HFFc6 (cell line): Measurements from ENCODE around the gene HS3ST5. TPM values are rescaled to one million over a fixed set of nuclear protein-coding genes. Genes with fewer than 3 reads are reported as not detected.

Experiments
- DNase-seq: peaks from one replicate; pipeline ENCODE4 v3.0.0-alpha.2; 2018
- H3K27ac Mint-ChIP-seq: 2 replicates; pipeline ENCODE4 v1.8.0; 2020; ENCODE audit warnings: mild to moderate bottlenecking, mixed read lengths
- H3K27me3 Mint-ChIP-seq: 2 replicates; pipeline ENCODE4 v1.8.0; 2021; ENCODE audit warnings: mild to moderate bottlenecking, moderate library complexity, mixed read lengths; ENCODE audit not compliant: insufficient read depth
- H3K36me3 Mint-ChIP-seq: 2 replicates; pipeline ENCODE4 v1.8.0; 2021; ENCODE audit warnings: low read depth, mixed read lengths
- H3K4me1 Mint-ChIP-seq: 2 replicates; pipeline ENCODE4 v1.8.0; 2020; ENCODE audit warnings: low read depth, mixed read lengths
- H3K4me3 Mint-ChIP-seq: 2 replicates; pipeline ENCODE4 v1.8.0; 2020; ENCODE audit warnings: mild to moderate bottlenecking, moderate library complexity, mixed read lengths
- H3K9me3 Mint-ChIP-seq: 2 replicates; pipeline ENCODE4 v1.8.0; 2020; ENCODE audit warnings: mild to moderate bottlenecking, mixed read lengths
- total RNA-seq, 6 experiments: library from RNA; stranded (reverse); fragmentation: NEBNext Ultra II Directional; extraction: Animal tissue kit (Norgen Biotek cat#: 25700); gene quantifications; 2 replicates in 1 of 6; 3 replicates in 5 of 6; pipeline ENCODE4 v1.2.3, GENCODE V29; 2021
- TF ChIP-seq, protein P1 (sequence below): fragments of 200-600 bp; sonication (generic); IDR thresholded peaks from 2 replicates; pipeline ENCODE4 v1.5.0; 2021; ENCODE audit warnings: antibody characterized with exemption, mild to moderate bottlenecking

HS3ST5 gene
- total RNA-seq, 6 experiments from 2014 or later: not detected

DNA sequence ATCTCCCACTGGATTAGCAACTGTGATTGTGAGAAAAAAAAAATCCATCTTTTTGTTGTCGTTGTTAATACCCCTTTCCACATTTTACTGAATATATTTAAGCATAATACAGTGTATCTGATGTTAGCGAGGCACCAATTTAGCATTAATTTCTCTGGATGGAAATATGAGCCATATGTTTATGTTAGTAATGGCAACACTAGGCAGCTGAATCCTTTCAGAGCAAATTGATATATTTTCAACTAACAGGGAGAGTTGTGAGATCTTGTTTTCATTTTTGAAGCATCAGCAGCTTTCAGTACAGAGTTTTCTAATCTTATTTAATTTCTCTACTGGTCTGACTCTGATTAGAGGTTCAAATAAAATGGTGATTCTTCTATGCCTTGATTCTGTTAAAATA is 287.1 kb downstream of the HS3ST5 start:
- H3K9me3 Mint-ChIP-seq: no peaks in the 10 kb centered on the region
- H3K27me3 Mint-ChIP-seq: no peaks in the 10 kb centered on the region; the same call in 1 of the 2 replicates
- DNase-seq: no peak
- TF ChIP-seq, protein P1, sequence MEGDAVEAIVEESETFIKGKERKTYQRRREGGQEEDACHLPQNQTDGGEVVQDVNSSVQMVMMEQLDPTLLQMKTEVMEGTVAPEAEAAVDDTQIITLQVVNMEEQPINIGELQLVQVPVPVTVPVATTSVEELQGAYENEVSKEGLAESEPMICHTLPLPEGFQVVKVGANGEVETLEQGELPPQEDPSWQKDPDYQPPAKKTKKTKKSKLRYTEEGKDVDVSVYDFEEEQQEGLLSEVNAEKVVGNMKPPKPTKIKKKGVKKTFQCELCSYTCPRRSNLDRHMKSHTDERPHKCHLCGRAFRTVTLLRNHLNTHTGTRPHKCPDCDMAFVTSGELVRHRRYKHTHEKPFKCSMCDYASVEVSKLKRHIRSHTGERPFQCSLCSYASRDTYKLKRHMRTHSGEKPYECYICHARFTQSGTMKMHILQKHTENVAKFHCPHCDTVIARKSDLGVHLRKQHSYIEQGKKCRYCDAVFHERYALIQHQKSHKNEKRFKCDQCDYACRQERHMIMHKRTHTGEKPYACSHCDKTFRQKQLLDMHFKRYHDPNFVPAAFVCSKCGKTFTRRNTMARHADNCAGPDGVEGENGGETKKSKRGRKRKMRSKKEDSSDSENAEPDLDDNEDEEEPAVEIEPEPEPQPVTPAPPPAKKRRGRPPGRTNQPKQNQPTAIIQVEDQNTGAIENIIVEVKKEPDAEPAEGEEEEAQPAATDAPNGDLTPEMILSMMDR: no peak
- no peaks in the 10 kb centered on the region for H3K36me3 Mint-ChIP-seq
- no peak overlapping the region for H3K27ac Mint-ChIP-seq
- H3K4me1 Mint-ChIP-seq: peaks cover 5% of the 10 kb centered on the region; the same call in 1 of the 2 replicates
- H3K4me3 Mint-ChIP-seq: no peak overlapping the region

DNA sequence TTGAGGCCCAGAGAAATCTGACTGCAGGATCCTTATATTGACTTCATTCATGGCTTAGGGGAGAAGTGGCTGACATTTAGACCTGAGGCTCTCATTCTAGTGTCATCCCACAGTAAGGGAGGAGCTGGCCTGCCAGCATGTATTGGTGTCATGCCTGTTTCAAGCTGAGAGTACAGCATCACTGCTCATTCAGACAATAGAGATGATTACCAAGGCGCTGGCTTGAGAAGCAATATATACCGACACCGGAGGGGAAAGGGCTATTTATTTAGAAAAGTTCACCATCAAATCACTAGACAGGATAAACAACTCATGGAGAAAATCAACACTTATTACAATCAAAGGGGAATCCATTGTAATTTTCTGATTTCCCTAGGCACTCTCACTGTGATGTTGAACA is 287.5 kb downstream of the HS3ST5 start:
- H3K9me3 Mint-ChIP-seq: no peaks in the 10 kb centered on the region
- H3K27ac Mint-ChIP-seq: no peak overlapping the region
- H3K4me3 Mint-ChIP-seq: no peak overlapping the region
- no peaks in the 10 kb centered on the region for H3K36me3 Mint-ChIP-seq
- peaks cover 5% of the 10 kb centered on the region; the same call in 1 of the 2 replicates for H3K4me1 Mint-ChIP-seq
- TF ChIP-seq, protein P1: no peak
- no peaks in the 10 kb centered on the region; the same call in 1 of the 2 replicates for H3K27me3 Mint-ChIP-seq
- no peak for DNase-seq

DNA sequence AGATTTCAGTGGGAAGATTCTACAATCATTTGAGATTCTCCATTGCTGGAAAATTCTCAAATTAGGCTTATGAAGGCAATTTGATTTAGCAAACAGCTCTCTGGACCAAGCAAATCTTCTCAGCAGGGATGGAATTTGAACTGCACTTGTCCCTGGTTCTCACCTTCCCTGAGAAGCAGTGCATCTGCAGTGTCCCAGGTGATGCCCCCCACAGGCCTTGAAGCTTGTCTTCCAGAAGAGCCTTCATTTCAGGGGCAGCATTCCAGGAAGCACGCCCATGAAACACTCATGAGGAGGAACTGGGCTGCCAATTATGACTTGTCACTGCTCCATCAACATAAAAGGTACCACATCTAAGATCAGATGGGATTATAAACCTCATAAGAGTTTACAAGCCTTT is 289.0 kb downstream of the HS3ST5 start:
- peaks cover 13% of the 10 kb centered on the region for H3K4me1 Mint-ChIP-seq
- no peak for DNase-seq
- H3K27me3 Mint-ChIP-seq: no peaks in the 10 kb centered on the region; the same call in 1 of the 2 replicates
- no peaks in the 10 kb centered on the region for H3K36me3 Mint-ChIP-seq
- no peak overlapping the region for H3K4me3 Mint-ChIP-seq
- TF ChIP-seq, protein P1: no peak
- H3K27ac Mint-ChIP-seq: no peak overlapping the region
- no peaks in the 10 kb centered on the region for H3K9me3 Mint-ChIP-seq

DNA sequence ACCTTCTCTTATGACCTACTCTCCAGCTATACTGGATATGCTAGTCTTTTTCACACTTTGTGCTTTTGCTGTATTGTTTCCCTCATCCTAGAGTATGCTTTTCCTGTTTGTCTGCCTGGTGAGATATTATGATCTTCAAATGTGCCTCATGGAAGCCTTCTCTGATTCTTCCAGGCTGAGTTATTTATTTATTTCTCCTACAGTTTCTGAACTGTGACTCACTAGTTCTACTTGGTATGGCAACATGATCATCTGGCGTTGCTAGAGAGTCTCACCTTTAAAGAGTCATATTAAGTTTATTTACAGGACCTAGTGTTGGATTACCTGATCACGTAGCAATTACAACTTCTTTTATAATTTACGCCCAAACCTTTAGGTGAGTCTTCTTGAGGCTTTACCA is 290.7 kb downstream of the HS3ST5 start:
- Mint-ChIP-seq H3K4me3 (no peak overlapping the region), H3K4me1 (peaks cover 8% of the 10 kb centered on the region), H3K9me3 (no peaks in the 10 kb centered on the region), H3K27me3 (no peaks in the 10 kb centered on the region; the same call in 1 of the 2 replicates), H3K27ac (no peak overlapping the region), H3K36me3 (no peaks in the 10 kb centered on the region)
- TF ChIP-seq, protein P1: no peak
- DNase-seq: no peak

DNA sequence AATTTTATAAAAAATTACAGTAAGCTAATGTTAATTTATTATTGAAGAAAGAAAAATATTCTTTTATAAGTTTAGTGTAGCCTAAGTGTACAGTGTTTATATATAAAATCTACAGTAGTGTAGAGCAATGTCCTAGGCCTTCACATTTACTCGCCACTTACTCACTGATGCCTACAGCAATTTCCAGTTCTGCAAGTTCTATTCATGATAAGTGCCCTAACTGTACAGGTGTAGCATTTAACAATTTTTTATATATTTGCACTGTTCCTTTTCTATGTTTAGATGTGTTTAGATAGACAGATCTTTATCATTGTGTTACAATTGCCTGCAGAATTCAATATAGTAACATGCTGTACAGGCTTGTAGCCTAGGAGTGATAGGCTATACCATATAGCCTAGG is 291.8 kb downstream of the HS3ST5 start:
- no peak overlapping the region for H3K4me3 Mint-ChIP-seq
- no peak overlapping the region for H3K27ac Mint-ChIP-seq
- DNase-seq: no peak
- H3K9me3 Mint-ChIP-seq: no peaks in the 10 kb centered on the region
- no peaks in the 10 kb centered on the region; the same call in 1 of the 2 replicates for H3K27me3 Mint-ChIP-seq
- peaks cover 8% of the 10 kb centered on the region for H3K4me1 Mint-ChIP-seq
- H3K36me3 Mint-ChIP-seq: no peaks in the 10 kb centered on the region
- TF ChIP-seq, protein P1: no peak
